Measurements from ENCODE around the gene PRDM16. TPM values are rescaled to one million over a fixed set of nuclear protein-coding genes. Genes with fewer than 3 reads are reported as not detected.

PRDM16 gene
- total and polyA plus RNA-seq, 2 experiments from 2014 or later, result 0.14 to 0.16 TPM

DNA sequence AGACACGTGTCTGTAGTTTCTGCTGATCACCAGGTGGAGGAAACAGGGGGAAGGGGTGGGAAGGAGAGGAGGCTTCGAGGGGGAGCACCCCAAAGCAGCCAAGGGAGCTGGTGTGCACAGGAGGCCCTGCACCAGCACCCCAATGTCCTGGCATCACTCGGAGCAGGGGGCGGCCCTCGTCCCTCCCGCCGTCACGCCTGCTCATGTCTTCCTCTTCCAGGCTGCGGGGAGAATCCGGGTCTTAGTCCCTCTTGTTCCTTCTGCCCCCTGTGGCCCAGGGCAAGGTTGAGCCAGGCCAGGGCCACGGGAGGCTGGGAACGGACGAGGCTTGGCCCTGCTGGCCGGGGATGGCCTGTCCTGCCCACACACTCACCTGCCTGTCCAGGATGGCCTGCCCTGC lies 364.1 kb downstream of the PRDM16 start:
- Histone ChIP-seq H3K36me3 (ENCODE audit: insufficient read depth) (no peaks in the 10 kb centered on the region), H3K27ac (ENCODE audit: low read depth) (no peak overlapping the region), H3K27me3 (ENCODE audit: insufficient read depth) (no peaks in the 10 kb centered on the region), H2AFZ (no peak overlapping the region), H3K4me3 (no peak overlapping the region), H3F3A (replicated peaks; ENCODE audit: low read depth) (no peaks in the 10 kb centered on the region), H3K9me2 (ENCODE audit: insufficient read depth) (no peaks in the 10 kb centered on the region), H3K4me1 (ENCODE audit: insufficient read depth) (no peaks in the 10 kb centered on the region), H3K79me2 (replicated peaks; ENCODE audit: insufficient read depth) (no peaks in the 10 kb centered on the region), H4K20me1 (replicated peaks; ENCODE audit: insufficient read depth) (no peaks in the 10 kb centered on the region), H3K4me2 (no peak overlapping the region)
- H3K4me3 Mint-ChIP-seq, result no peak overlapping the region
- no peak for ATAC-seq
- peaks cover 8% of the 10 kb centered on the region; the same call in 2 of the 3 replicates for H3K4me1 Mint-ChIP-seq
- H3K27me3 Mint-ChIP-seq (ENCODE audit: insufficient read depth, low read depth, poor library complexity), result peaks cover 5% of the 10 kb centered on the region
- no peaks in the 10 kb centered on the region for H3K36me3 Mint-ChIP-seq (ENCODE audit: low read depth)
- no peak for DNase-seq (ENCODE audit: low spot score)
- H3K27ac Mint-ChIP-seq, result no peak overlapping the region
- no peaks in the 10 kb centered on the region for H3K9me3 Mint-ChIP-seq
- TF ChIP-seq, protein P1, sequence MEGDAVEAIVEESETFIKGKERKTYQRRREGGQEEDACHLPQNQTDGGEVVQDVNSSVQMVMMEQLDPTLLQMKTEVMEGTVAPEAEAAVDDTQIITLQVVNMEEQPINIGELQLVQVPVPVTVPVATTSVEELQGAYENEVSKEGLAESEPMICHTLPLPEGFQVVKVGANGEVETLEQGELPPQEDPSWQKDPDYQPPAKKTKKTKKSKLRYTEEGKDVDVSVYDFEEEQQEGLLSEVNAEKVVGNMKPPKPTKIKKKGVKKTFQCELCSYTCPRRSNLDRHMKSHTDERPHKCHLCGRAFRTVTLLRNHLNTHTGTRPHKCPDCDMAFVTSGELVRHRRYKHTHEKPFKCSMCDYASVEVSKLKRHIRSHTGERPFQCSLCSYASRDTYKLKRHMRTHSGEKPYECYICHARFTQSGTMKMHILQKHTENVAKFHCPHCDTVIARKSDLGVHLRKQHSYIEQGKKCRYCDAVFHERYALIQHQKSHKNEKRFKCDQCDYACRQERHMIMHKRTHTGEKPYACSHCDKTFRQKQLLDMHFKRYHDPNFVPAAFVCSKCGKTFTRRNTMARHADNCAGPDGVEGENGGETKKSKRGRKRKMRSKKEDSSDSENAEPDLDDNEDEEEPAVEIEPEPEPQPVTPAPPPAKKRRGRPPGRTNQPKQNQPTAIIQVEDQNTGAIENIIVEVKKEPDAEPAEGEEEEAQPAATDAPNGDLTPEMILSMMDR (conservative IDR thresholded peaks at IDR 0.05; ENCODE audit: low read depth in 2 of 2), result no peak
- TF ChIP-seq ZNF114 (CRISPR knock-in tag; IDR thresholded peaks at IDR 0.05) (no peak), NANOG (IDR thresholded peaks at IDR 0.05; ENCODE audit: borderline replicate concordance) (no peak)
- TF ChIP-seq, protein P2, sequence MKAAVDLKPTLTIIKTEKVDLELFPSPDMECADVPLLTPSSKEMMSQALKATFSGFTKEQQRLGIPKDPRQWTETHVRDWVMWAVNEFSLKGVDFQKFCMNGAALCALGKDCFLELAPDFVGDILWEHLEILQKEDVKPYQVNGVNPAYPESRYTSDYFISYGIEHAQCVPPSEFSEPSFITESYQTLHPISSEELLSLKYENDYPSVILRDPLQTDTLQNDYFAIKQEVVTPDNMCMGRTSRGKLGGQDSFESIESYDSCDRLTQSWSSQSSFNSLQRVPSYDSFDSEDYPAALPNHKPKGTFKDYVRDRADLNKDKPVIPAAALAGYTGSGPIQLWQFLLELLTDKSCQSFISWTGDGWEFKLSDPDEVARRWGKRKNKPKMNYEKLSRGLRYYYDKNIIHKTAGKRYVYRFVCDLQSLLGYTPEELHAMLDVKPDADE (IDR thresholded peaks at IDR 0.05), result no peak

- Mint-ChIP-seq H3K27me3 (ENCODE audit: insufficient read depth, low read depth, poor library complexity) (peaks cover 5% of the 10 kb centered on the region), H3K4me3 (no peak overlapping the region), H3K9me3 (no peaks in the 10 kb centered on the region), H3K27ac (no peak overlapping the region), H3K4me1 (peaks cover 8% of the 10 kb centered on the region; the same call in 2 of the 3 replicates), H3K36me3 (ENCODE audit: low read depth) (no peaks in the 10 kb centered on the region)
- no peak overlapping the region for H2AFZ ChIP-seq
- no peaks in the 10 kb centered on the region for H3K9me2 ChIP-seq (ENCODE audit: insufficient read depth)
- no peak overlapping the region for H3K27ac ChIP-seq (ENCODE audit: low read depth)
- TF ChIP-seq POLR2AphosphoS5 (IDR thresholded peaks at IDR 0.05; ENCODE audit: low read depth), result no peak
- TF ChIP-seq, protein P2 (IDR thresholded peaks at IDR 0.05), result no peak
- TF ChIP-seq, protein P3, sequence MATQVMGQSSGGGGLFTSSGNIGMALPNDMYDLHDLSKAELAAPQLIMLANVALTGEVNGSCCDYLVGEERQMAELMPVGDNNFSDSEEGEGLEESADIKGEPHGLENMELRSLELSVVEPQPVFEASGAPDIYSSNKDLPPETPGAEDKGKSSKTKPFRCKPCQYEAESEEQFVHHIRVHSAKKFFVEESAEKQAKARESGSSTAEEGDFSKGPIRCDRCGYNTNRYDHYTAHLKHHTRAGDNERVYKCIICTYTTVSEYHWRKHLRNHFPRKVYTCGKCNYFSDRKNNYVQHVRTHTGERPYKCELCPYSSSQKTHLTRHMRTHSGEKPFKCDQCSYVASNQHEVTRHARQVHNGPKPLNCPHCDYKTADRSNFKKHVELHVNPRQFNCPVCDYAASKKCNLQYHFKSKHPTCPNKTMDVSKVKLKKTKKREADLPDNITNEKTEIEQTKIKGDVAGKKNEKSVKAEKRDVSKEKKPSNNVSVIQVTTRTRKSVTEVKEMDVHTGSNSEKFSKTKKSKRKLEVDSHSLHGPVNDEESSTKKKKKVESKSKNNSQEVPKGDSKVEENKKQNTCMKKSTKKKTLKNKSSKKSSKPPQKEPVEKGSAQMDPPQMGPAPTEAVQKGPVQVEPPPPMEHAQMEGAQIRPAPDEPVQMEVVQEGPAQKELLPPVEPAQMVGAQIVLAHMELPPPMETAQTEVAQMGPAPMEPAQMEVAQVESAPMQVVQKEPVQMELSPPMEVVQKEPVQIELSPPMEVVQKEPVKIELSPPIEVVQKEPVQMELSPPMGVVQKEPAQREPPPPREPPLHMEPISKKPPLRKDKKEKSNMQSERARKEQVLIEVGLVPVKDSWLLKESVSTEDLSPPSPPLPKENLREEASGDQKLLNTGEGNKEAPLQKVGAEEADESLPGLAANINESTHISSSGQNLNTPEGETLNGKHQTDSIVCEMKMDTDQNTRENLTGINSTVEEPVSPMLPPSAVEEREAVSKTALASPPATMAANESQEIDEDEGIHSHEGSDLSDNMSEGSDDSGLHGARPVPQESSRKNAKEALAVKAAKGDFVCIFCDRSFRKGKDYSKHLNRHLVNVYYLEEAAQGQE (IDR thresholded peaks at IDR 0.05; ENCODE audit: unreplicated experiment), result no peak
- no peak for TF ChIP-seq EZH2phosphoT487 (IDR thresholded peaks at IDR 0.05; ENCODE audit: unreplicated experiment)
- no peak for TF ChIP-seq ZNF331 (CRISPR knock-in tag; IDR thresholded peaks at IDR 0.05; ENCODE audit: low read depth)
- H3K36me3 ChIP-seq (ENCODE audit: insufficient read depth), result no peaks in the 10 kb centered on the region
- H3K4me2 ChIP-seq, result no peak overlapping the region
- no peaks in the 10 kb centered on the region for H3F3A ChIP-seq (replicated peaks; ENCODE audit: low read depth)
- H3K79me2 ChIP-seq (replicated peaks; ENCODE audit: insufficient read depth), result no peaks in the 10 kb centered on the region
- H3K4me1 ChIP-seq (ENCODE audit: insufficient read depth), result no peaks in the 10 kb centered on the region
- H4K20me1 ChIP-seq (replicated peaks; ENCODE audit: insufficient read depth), result no peaks in the 10 kb centered on the region
- no peak for ATAC-seq
- H3K4me3 ChIP-seq, result no peak overlapping the region
- no peak for DNase-seq (ENCODE audit: low spot score)
- H3K27me3 ChIP-seq (ENCODE audit: insufficient read depth), result no peaks in the 10 kb centered on the region
Measured at GRCh38 chr1:3433596-3434320, 364.8 kb downstream of the PRDM16 start.

Measured in GM23338 (cell line).